HEK293 (cell line): Measurements from ENCODE around the gene KIF4B.
A peak's percentile ranks its signal among the peaks of the same experiment; 100 is the strongest.

Experiments
- CTCF ChIP-seq: fragments of 450-650 bp; formaldehyde crosslinking; IDR thresholded peaks from 2 replicates; pipeline ENCODE4 v1.5.1; 2016; ENCODE audit warnings: missing biosample characterization, missing genetic modification characterization
- GLIS1 ChIP-seq: fragments of 450-650 bp; formaldehyde crosslinking; IDR thresholded peaks from 2 replicates; pipeline ENCODE4 v1.5.1; 2016; ENCODE audit warnings: missing biosample characterization, missing genetic modification characterization
- HOXD13 ChIP-seq: sonication (generic); formaldehyde crosslinking; IDR thresholded peaks from 2 replicates; pipeline ENCODE4 v1.8.0; 2022; ENCODE audit warnings: missing genetic modification reagents, borderline replicate concordance
- KLF17 ChIP-seq: fragments of 450-650 bp; formaldehyde crosslinking; IDR thresholded peaks from 2 replicates; pipeline ENCODE4 v1.5.1; 2016; ENCODE audit warnings: missing biosample characterization, missing genetic modification characterization
- KLF7 ChIP-seq: fragments of 450-650 bp; formaldehyde crosslinking; IDR thresholded peaks from 2 replicates; pipeline ENCODE4 v1.5.1; 2016; ENCODE audit warnings: missing biosample characterization, missing genetic modification characterization, borderline replicate concordance
- MEIS1 ChIP-seq: sonication (generic); formaldehyde crosslinking; IDR thresholded peaks from 2 replicates; pipeline ENCODE4 v1.8.1; 2022; ENCODE audit warnings: missing genetic modification reagents, mild to moderate bottlenecking, borderline replicate concordance
- PRDM4 ChIP-seq: fragments of 450-650 bp; formaldehyde crosslinking; IDR thresholded peaks from 2 replicates; pipeline ENCODE4 v1.5.1; 2017; ENCODE audit warnings: missing biosample characterization, missing genetic modification characterization
- PRDM6 ChIP-seq: fragments of 450-650 bp; formaldehyde crosslinking; IDR thresholded peaks from 2 replicates; pipeline ENCODE4 v1.5.1; 2017; ENCODE audit warnings: missing biosample characterization, missing genetic modification characterization
- RBAK ChIP-seq: fragments of 450-650 bp; formaldehyde crosslinking; IDR thresholded peaks from 2 replicates; pipeline ENCODE4 v1.5.1; 2016; ENCODE audit warnings: missing biosample characterization, missing genetic modification characterization
- REPIN1 ChIP-seq: fragments of 450-650 bp; formaldehyde crosslinking; IDR thresholded peaks from 2 replicates; pipeline ENCODE4 v1.5.1; 2017; ENCODE audit warnings: missing biosample characterization, missing genetic modification characterization, low read depth
- SP7 ChIP-seq: fragments of 450-650 bp; formaldehyde crosslinking; IDR thresholded peaks from 2 replicates; pipeline ENCODE4 v1.5.1; 2016; ENCODE audit warnings: missing biosample characterization, missing genetic modification characterization
- TCF7L2 ChIP-seq: IDR thresholded peaks from 2 replicates; pipeline ENCODE4 v1.6.1; 2011; ENCODE audit warnings: low read depth, mild to moderate bottlenecking, inconsistent platforms, low read length, moderate library complexity, borderline replicate concordance
- TRIM28 ChIP-seq: IDR thresholded peaks from 2 replicates; pipeline ENCODE4 v1.6.1; 2011; ENCODE audit warnings: low read length, control low read depth, borderline replicate concordance
- ZBTB21 ChIP-seq: fragments of 450-650 bp; formaldehyde crosslinking; IDR thresholded peaks from 2 replicates; pipeline ENCODE4 v1.5.1; 2017; ENCODE audit warnings: missing biosample characterization, missing genetic modification characterization
- ZBTB6 ChIP-seq: fragments of 450-650 bp; formaldehyde crosslinking; IDR thresholded peaks from 2 replicates; pipeline ENCODE4 v1.5.1; 2017; ENCODE audit warnings: missing biosample characterization, missing genetic modification characterization
- ZFP69B ChIP-seq: fragments of 450-650 bp; formaldehyde crosslinking; IDR thresholded peaks from 2 replicates; pipeline ENCODE4 v1.5.1; 2016; ENCODE audit warnings: missing biosample characterization, missing genetic modification characterization
- ZNF140 ChIP-seq: fragments of 450-650 bp; formaldehyde crosslinking; IDR thresholded peaks from 2 replicates; pipeline ENCODE4 v1.5.1; 2016; ENCODE audit warnings: missing biosample characterization, missing genetic modification characterization
- ZNF274 ChIP-seq, 2 experiments: fragments of 200-500 bp in 1 of 2; fragments of 450-650 bp in 1 of 2; sonication (Bioruptor generic) in 1 of 2; formaldehyde crosslinking in 1 of 2; IDR thresholded peaks; 2 replicates each; pipeline versions ENCODE4 v1.5.1 to v1.6.1; 2014 to 2016; ENCODE audit warnings: borderline replicate concordance in 1 of 2, inconsistent platforms in 1 of 2, low read length in 1 of 2, missing biosample characterization in 1 of 2, missing genetic modification characterization in 1 of 2
- ZNF292 ChIP-seq: fragments of 450-650 bp; formaldehyde crosslinking; IDR thresholded peaks from 2 replicates; pipeline ENCODE4 v1.5.1; 2016; ENCODE audit warnings: low read depth, missing biosample characterization, missing genetic modification characterization, borderline replicate concordance
- ZNF404 ChIP-seq: fragments of 450-650 bp; formaldehyde crosslinking; IDR thresholded peaks from 2 replicates; pipeline ENCODE4 v1.5.1; 2017; ENCODE audit warnings: missing biosample characterization, missing genetic modification characterization
- ZNF513 ChIP-seq: fragments of 450-650 bp; IDR thresholded peaks from 2 replicates; pipeline ENCODE4 v1.5.1; 2018; ENCODE audit warnings: missing biosample characterization, missing genetic modification characterization
- ZNF548 ChIP-seq: fragments of 450-650 bp; formaldehyde crosslinking; IDR thresholded peaks from 2 replicates; pipeline ENCODE4 v1.5.1; 2016; ENCODE audit warnings: missing biosample characterization, missing genetic modification characterization
- ZNF555 ChIP-seq: fragments of 450-650 bp; formaldehyde crosslinking; conservative IDR thresholded peaks from 2 replicates; pipeline ENCODE4 v1.5.1; 2017; ENCODE audit warnings: missing biosample characterization, mild to moderate bottlenecking, missing genetic modification characterization, inconsistent platforms
- ZNF560 ChIP-seq: fragments of 450-650 bp; formaldehyde crosslinking; IDR thresholded peaks from 2 replicates; pipeline ENCODE4 v1.5.1; 2017; ENCODE audit warnings: missing biosample characterization, missing genetic modification characterization, borderline replicate concordance
- ZNF621 ChIP-seq: fragments of 450-650 bp; formaldehyde crosslinking; IDR thresholded peaks from 2 replicates; pipeline ENCODE4 v1.5.1; 2017; ENCODE audit warnings: missing biosample characterization, missing genetic modification characterization
- ZNF660 ChIP-seq: fragments of 450-650 bp; IDR thresholded peaks from 2 replicates; pipeline ENCODE4 v1.5.1; 2018; ENCODE audit warnings: missing biosample characterization, mild to moderate bottlenecking, missing genetic modification characterization
- ZNF692 ChIP-seq: fragments of 450-650 bp; formaldehyde crosslinking; IDR thresholded peaks from 2 replicates; pipeline ENCODE4 v1.5.1; 2016; ENCODE audit warnings: missing biosample characterization, missing genetic modification characterization
- ZXDB ChIP-seq: fragments of 450-650 bp; formaldehyde crosslinking; IDR thresholded peaks from 2 replicates; pipeline ENCODE4 v1.5.1; 2016; ENCODE audit warnings: missing biosample characterization, missing genetic modification characterization

KIF4B gene

GRCh38 chr5:155056644-155057269 is 43.2 kb downstream of the KIF4B start (continued):
- TF ChIP-seq PRDM4 (tag by site-specific recombination): peak; percentile 87
- no peak for TF ChIP-seq ZXDB (tag by site-specific recombination)
- TF ChIP-seq HOXD13 (CRISPR knock-in tag): no peak
- no peak for TF ChIP-seq CTCF
- no peak for TF ChIP-seq ZNF555 (tag by site-specific recombination)
- no peak for TF ChIP-seq TRIM28
- no peak for TF ChIP-seq ZNF404
- no peak for TF ChIP-seq ZNF548
- peak; percentile 50; the same call in 1 of the 2 replicates for TF ChIP-seq TCF7L2
- TF ChIP-seq GLIS1: peak; percentile 97
- no peak for TF ChIP-seq KLF7 (tag by site-specific recombination)
- no peak for TF ChIP-seq MEIS1
- TF ChIP-seq ZNF140 (tag by site-specific recombination): no peak
- TF ChIP-seq SP7: peak; percentile 80
- peak; percentile 82 for TF ChIP-seq ZBTB6 (tag by site-specific recombination)
- TF ChIP-seq ZNF692 (tag by site-specific recombination): peak; percentile 49; the same call in 1 of the 2 replicates
- peak; percentile 68; the same call in 1 of the 2 replicates for TF ChIP-seq ZNF660 (tag by site-specific recombination)
- peak; percentile 95 for TF ChIP-seq KLF17 (tag by site-specific recombination)
- peak; percentile 70 for TF ChIP-seq PRDM6 (tag by site-specific recombination)
- TF ChIP-seq ZNF513 (tag by site-specific recombination): peak; percentile 85
- no peak for TF ChIP-seq ZNF274 (IDR thresholded peaks at IDR 0.05; ENCODE audit: low read length)
- no peak for TF ChIP-seq ZNF274 (tag by site-specific recombination; IDR thresholded peaks at IDR 0.05; ENCODE audit: borderline replicate concordance)
- TF ChIP-seq REPIN1 (tag by site-specific recombination): no peak
- TF ChIP-seq ZNF292 (tag by site-specific recombination): no peak
- 0 out of 2 replicates have a peak, but pooled peaks have one; percentile 23 for TF ChIP-seq ZFP69B (tag by site-specific recombination)
- no peak for TF ChIP-seq RBAK (tag by site-specific recombination)
- TF ChIP-seq ZBTB21 (tag by site-specific recombination): peak; percentile 87
- no peak for TF ChIP-seq ZNF621 (tag by site-specific recombination)
- no peak for TF ChIP-seq ZNF560
